Calu3 (cell line): ENCODE measurements around the gene ZNF107. TPM values are rescaled to one million over a fixed set of nuclear protein-coding genes. Genes with fewer than 3 reads are reported as not detected.

Experiments used
- BruUV-seq: library from RNA; stranded (reverse); fragments of 400-500 nt; replicated peaks from 2 replicates; lab custom pipeline; 2021; lab: Mats Ljungman, UMichigan
- CTCF ChIA-PET: fragments of 300-600 bp; sonication (Branson Sonifier 250); formaldehyde crosslinking; loops from one replicate; lab custom pipeline; 2022; ENCODE audit warnings: antibody characterized with exemption; lab: Charles Lee
- DNase-seq: peaks from one replicate; pipeline ENCODE4 v3.0.0; 2022
- H3K27ac Mint-ChIP-seq: one replicate; pipeline ENCODE4 v1.8.0; 2022; ENCODE audit warnings: mixed read lengths; ENCODE audit not compliant: unreplicated experiment
- H3K27me3 Mint-ChIP-seq: one replicate; pipeline ENCODE4 v1.8.0; 2022; ENCODE audit warnings: mixed read lengths; ENCODE audit not compliant: unreplicated experiment
- H3K36me3 Mint-ChIP-seq: one replicate; pipeline ENCODE4 v1.8.0; 2022; ENCODE audit warnings: mild to moderate bottlenecking, moderate library complexity, mixed read lengths; ENCODE audit not compliant: insufficient read depth, unreplicated experiment
- H3K4me1 Mint-ChIP-seq: one replicate; pipeline ENCODE4 v1.8.0; 2022; ENCODE audit warnings: mild to moderate bottlenecking, low read depth, mixed read lengths; ENCODE audit not compliant: unreplicated experiment
- H3K4me3 Mint-ChIP-seq: one replicate; pipeline ENCODE4 v1.8.0; 2022; ENCODE audit warnings: mild to moderate bottlenecking, low read depth, moderate library complexity, mixed read lengths; ENCODE audit not compliant: unreplicated experiment
- H3K9me3 Mint-ChIP-seq: one replicate; pipeline ENCODE4 v1.8.0; 2022; ENCODE audit warnings: low read depth, mixed read lengths; ENCODE audit not compliant: unreplicated experiment
- intact Hi-C: fragments of 100-400 bp; cut with micrococcal nuclease; formaldehyde crosslinking; loops from one replicate; pipeline ENCODE4 v1.10.0; 2022; ENCODE audit not compliant: unreplicated experiment
- total RNA-seq: library from RNA; stranded (reverse); gene quantifications from 2 replicates; pipeline ENCODE4 v1.2.3, GENCODE V29; 2022
- TF ChIP-seq, protein P1 (sequence below): fragments of 200-600 bp; IDR thresholded peaks from one replicate; pipeline ENCODE4 v1.8.0; 2022; ENCODE audit warnings: antibody characterized with exemption; ENCODE audit not compliant: unreplicated experiment

The ZNF107 gene
- total RNA-seq, 1 experiment from 2014 or later, result 7.7 TPM

DNA sequence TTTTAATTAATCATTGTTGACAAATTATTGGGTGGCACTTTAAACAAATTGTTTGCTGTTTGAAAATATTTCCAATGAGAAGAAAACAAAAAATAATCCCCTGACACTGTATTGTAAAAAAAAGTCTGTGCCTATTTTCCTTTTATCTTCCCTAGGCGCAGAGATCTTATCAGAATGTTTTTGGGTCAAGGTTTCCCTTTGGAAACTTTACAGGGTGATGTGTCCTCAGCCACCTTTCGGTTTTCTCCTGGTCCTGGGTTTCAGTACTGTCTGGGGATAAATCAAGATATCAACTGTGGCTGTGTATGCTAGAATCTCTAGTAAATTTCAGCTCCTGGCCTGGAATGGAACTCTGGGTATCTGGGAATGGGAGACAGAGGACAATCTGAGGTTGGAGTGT lies 1.4 kb downstream of the ZNF107 start:
- Mint-ChIP-seq H3K9me3 (peaks cover 9% of the 10 kb centered on the region), H3K4me1 (no peaks in the 10 kb centered on the region), H3K4me3 (peak overlapping the region; percentile 81), H3K27me3 (no peaks in the 10 kb centered on the region), H3K36me3 (peaks cover 16% of the 10 kb centered on the region), H3K27ac (no peak overlapping the region)
- TF ChIP-seq, protein P1, sequence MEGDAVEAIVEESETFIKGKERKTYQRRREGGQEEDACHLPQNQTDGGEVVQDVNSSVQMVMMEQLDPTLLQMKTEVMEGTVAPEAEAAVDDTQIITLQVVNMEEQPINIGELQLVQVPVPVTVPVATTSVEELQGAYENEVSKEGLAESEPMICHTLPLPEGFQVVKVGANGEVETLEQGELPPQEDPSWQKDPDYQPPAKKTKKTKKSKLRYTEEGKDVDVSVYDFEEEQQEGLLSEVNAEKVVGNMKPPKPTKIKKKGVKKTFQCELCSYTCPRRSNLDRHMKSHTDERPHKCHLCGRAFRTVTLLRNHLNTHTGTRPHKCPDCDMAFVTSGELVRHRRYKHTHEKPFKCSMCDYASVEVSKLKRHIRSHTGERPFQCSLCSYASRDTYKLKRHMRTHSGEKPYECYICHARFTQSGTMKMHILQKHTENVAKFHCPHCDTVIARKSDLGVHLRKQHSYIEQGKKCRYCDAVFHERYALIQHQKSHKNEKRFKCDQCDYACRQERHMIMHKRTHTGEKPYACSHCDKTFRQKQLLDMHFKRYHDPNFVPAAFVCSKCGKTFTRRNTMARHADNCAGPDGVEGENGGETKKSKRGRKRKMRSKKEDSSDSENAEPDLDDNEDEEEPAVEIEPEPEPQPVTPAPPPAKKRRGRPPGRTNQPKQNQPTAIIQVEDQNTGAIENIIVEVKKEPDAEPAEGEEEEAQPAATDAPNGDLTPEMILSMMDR, result no peak
- intact Hi-C loops, result no loop called here
- BruUV-seq, result no TSS peak
- CTCF ChIA-PET, result interaction anchor here (0.6 kb wide), 1 partner anchor 842 kb away, joined by 6 read pairs; no protein-coding TSS in a partner anchor
- no peak for DNase-seq

DNA sequence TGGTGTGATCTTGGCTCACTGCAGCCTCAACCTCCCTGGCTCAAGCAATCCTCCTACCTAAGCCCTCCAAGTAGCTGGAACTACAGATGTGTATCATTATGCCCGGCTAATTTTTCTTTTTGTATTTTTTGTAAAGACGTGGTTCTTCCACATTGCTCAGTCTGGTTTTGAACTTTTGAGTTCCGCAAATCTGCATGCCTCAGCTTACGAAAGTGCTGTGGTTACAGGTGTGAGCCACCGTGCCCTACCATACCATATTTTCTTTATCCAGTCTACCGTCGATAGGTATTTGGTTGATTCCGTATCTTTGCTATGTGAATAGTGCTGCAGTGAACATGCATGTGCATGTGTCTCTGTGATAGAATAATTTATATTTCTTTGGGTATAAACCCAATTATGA lies 6.5 kb downstream of the ZNF107 start:
- CTCF ChIA-PET, result no interaction called here
- Mint-ChIP-seq H3K27ac (no peak overlapping the region), H3K36me3 (peaks cover 7% of the 10 kb centered on the region), H3K27me3 (no peaks in the 10 kb centered on the region), H3K4me3 (no peak overlapping the region), H3K9me3 (peaks cover 10% of the 10 kb centered on the region), H3K4me1 (no peaks in the 10 kb centered on the region)
- DNase-seq, result no peak
- TF ChIP-seq, protein P1, result no peak
- intact Hi-C loops, result no loop called here
- BruUV-seq, result no TSS peak

DNA sequence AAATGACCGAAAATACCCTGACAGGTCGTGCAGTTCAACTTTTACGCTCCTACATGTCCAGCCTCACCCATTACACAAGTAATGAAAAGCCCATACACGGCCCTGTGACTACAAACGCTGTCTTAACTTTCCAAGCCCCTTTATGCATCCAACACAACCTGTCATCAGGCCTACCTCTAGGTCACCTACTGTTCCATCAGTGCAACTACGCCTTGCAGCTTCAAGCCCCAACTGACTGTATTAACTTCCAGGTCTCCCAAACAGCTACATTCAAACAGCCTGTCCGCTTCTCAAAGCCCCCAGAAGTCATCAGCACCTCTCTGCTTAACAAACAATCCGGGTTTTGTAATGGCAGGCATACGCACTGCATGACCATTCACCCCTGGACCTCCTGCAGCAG lies 19.2 kb downstream of the ZNF107 start:
- BruUV-seq, result no TSS peak
- CTCF ChIA-PET, result no interaction called here
- intact Hi-C loops, result no loop called here

DNA sequence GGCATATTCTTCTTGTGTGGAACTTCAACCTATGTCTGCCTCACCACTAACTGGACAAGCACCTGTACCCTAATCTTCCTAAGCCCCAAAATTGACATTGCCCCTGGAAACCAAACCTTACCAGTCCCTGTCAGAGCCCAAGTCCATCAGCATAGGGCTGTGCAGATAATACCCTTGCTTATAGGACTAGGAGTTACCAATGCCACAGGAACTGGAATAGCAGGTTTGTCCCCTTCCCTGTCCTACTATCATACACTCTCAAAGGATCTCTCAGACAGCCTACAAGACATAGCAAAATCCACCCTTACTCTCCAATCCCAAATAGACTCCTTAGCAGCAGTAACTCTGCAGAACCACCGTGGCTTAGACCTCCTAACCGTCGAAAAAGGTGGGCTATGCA lies 19.8 kb downstream of the ZNF107 start:
- H3K27ac Mint-ChIP-seq, result no peak overlapping the region
- no peak for DNase-seq
- BruUV-seq, result no TSS peak
- peaks cover 18% of the 10 kb centered on the region for H3K36me3 Mint-ChIP-seq
- H3K9me3 Mint-ChIP-seq, result peaks cover 23% of the 10 kb centered on the region
- intact Hi-C loops, result no loop called here
- no peaks in the 10 kb centered on the region for H3K27me3 Mint-ChIP-seq
- H3K4me3 Mint-ChIP-seq, result no peak overlapping the region
- TF ChIP-seq, protein P1, result no peak
- CTCF ChIA-PET, result no interaction called here
- H3K4me1 Mint-ChIP-seq, result peaks cover 7% of the 10 kb centered on the region

More for the DNA sequence above, 19.2 kb downstream of the ZNF107 start:
- DNase-seq, result no peak
- peaks cover 18% of the 10 kb centered on the region for H3K36me3 Mint-ChIP-seq
- peaks cover 7% of the 10 kb centered on the region for H3K4me1 Mint-ChIP-seq
- peaks cover 23% of the 10 kb centered on the region for H3K9me3 Mint-ChIP-seq
- no peak overlapping the region for H3K27ac Mint-ChIP-seq
- H3K27me3 Mint-ChIP-seq, result no peaks in the 10 kb centered on the region
- TF ChIP-seq, protein P1, result no peak
- H3K4me3 Mint-ChIP-seq, result no peak overlapping the region
